Omental fat pad (tissue), 4 donors: ENCODE data around the gene ZNF429. TPM values are rescaled to one million over a fixed set of nuclear protein-coding genes. Genes with fewer than 3 reads are reported as not detected.
A peak's percentile ranks its signal among the peaks of the same experiment; 100 is the strongest.
"Not testable (repeated sequence)": the region's sequence is repeated elsewhere in the genome, so short reads cannot be mapped to it uniquely, and the experiment has no call there.

ENCODE experiments used
- ATAC-seq: fragments of 150-250 bp; one replicate; pipeline ENCODE4 v1.9.1; 2016; ENCODE audit warnings: mild to moderate bottlenecking, moderate library complexity; ENCODE audit not compliant: low FRiP score
- DNase-seq: peaks from one replicate; pipeline ENCODE4 v3.0.0-alpha.2; 2019; ENCODE audit warnings: low spot score
- total RNA-seq, 4 donors: library from RNA; depleted of rRNA; stranded (reverse); fragments of >200 nt; gene quantifications; one replicate each; pipeline ENCODE4 v1.1.0, GENCODE V29; 2016
- TF ChIP-seq, protein P1 (sequence below), 3 donors: fragments of 450-650 bp; IDR thresholded peaks; one replicate each; pipeline ENCODE4 v1.5.1; 2016 to 2017; ENCODE audit warnings: antibody characterized with exemption in 3 of 3, mild to moderate bottlenecking in 3 of 3, moderate library complexity in 2 of 3

The ZNF429 gene
- total RNA-seq, 4 donors from 2014 or later: 5.6 to 21.0 (median 9.4) TPM

- ATAC-seq: no peak
- no peak for DNase-seq
- TF ChIP-seq, protein P1, sequence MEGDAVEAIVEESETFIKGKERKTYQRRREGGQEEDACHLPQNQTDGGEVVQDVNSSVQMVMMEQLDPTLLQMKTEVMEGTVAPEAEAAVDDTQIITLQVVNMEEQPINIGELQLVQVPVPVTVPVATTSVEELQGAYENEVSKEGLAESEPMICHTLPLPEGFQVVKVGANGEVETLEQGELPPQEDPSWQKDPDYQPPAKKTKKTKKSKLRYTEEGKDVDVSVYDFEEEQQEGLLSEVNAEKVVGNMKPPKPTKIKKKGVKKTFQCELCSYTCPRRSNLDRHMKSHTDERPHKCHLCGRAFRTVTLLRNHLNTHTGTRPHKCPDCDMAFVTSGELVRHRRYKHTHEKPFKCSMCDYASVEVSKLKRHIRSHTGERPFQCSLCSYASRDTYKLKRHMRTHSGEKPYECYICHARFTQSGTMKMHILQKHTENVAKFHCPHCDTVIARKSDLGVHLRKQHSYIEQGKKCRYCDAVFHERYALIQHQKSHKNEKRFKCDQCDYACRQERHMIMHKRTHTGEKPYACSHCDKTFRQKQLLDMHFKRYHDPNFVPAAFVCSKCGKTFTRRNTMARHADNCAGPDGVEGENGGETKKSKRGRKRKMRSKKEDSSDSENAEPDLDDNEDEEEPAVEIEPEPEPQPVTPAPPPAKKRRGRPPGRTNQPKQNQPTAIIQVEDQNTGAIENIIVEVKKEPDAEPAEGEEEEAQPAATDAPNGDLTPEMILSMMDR (IDR thresholded peaks at IDR 0.05): no peak
Measured at GRCh38 chr19:21487969-21488368, 17.4 kb upstream of the ZNF429 start.

DNA sequence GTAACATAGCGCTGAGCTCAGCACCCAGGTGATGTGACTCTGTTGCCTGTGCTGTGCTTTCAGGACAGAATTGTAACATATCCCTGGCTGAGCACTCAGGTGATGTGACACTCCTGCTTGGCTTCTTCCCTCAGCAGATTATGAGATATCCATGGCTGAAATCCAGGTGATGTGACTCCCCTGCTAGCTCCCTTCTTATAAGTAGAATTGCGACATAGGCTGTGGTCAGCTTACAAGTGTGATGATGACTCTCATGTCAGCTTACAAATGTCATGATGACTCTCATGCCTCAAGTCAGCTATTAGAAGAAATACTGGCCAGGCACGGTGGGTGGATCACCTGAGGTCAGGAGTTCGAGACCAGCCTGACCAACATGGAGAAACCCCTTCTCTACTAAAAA lies 14.3 kb upstream of the ZNF429 start:
- DNase-seq (no peak), ATAC-seq (no peak)
- TF ChIP-seq, protein P1 (IDR thresholded peaks at IDR 0.05): no peak

- DNase-seq: no peak
- ATAC-seq: peak; percentile 13
- TF ChIP-seq, protein P1 (IDR thresholded peaks at IDR 0.05): no peak
Measured at GRCh38 chr19:21492947-21493906, 12.2 kb upstream of the ZNF429 start.

DNA sequence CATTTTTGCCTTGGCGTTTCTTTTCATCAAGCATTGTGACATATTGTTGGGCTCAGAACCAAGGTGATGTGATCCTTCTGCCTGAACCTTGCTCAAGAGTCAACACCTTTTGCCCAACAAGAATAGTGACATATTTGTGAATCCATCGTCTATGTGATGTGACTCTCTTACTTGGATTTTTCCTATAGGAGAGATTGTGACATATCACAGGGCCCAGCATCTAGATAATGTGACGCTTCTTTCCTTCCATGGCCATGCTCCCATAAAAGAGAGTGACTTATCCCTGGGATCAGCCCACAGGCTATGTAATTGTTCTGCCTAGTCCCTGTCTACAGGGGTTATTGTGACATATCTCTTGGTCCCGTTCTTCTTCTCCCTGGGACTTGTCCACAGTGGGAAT lies 8.5 kb upstream of the ZNF429 start:
- ATAC-seq (no peak), DNase-seq (no peak)
- TF ChIP-seq, protein P1 (IDR thresholded peaks at IDR 0.05): no peak

DNA sequence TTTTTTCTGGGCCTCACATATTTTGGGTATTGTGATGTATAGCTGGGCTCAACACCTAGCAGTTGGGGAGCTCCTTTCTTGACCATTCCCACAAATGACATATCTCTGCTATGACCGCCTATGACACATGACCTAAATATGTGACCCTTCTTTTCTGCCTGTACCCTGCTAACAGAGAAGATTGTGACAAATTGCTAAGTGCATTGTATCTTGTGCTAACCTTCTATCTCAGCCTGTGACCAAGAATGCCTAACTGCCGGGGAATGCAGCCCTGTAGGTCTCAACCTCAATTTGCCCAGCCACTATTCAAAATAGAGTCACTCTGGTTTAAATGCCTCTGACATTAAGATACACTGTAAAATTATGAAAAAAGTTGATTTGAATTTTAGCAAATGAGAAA lies 6.8 kb upstream of the ZNF429 start:
- TF ChIP-seq, protein P1 (IDR thresholded peaks at IDR 0.05): no peak

DNA sequence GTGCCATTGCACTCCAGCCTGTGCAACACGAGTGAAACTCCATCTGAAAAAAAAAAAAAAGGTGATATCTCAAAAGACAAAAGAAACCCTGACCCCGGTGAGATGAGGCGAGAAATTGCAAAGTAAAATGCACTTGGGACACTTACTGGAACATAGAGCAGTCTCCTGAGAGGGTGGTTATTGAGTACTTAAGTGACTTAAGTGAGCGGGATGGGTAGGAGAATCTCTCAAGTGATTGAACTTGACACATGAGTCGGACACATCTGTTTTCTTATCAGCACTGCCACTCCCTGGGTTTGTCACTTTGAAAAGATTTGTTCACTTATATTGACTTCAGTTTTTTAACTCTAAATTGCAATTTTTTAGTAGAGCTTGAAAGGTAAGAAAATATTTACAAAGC lies 2.8 kb downstream of the ZNF429 start:
- TF ChIP-seq, protein P1 (IDR thresholded peaks at IDR 0.05): no peak
- ATAC-seq (no peak), DNase-seq (no peak)

More for the DNA sequence above, 6.8 kb upstream of the ZNF429 start:
- ATAC-seq (no peak), DNase-seq (no peak)

GRCh38 chr19:21511058-21511457 lies 5.7 kb downstream of the ZNF429 start:
- not testable (repeated sequence) for ATAC-seq, DNase-seq

GRCh38 chr19:21512609-21513008 lies 7.2 kb downstream of the ZNF429 start:
- not testable (repeated sequence) for DNase-seq, ATAC-seq
